Aorta (tissue), 5 donors: Measurements from ENCODE around the gene THRSP. TPM values are rescaled to one million over a fixed set of nuclear protein-coding genes. Genes with fewer than 3 reads are reported as not detected.

ENCODE experiments used
- ATAC-seq: fragments of 200-7000 bp; cut with Tn5 transposase; one replicate; pipeline ENCODE4 v1.9.1; 2022; ENCODE audit warnings: moderate library complexity; ENCODE audit not compliant: low FRiP score
- DNase-seq, 2 donors: peaks; one replicate each; pipeline ENCODE4 v3.0.0-alpha.2; 2020
- H3K27ac ChIP-seq, 2 donors: one replicate each; pipeline ENCODE4 v1.5.1; 2013; ENCODE audit warnings: low read length in 2 of 2, mild to moderate bottlenecking in 2 of 2, moderate library complexity in 2 of 2, control low read depth in 1 of 2, inconsistent platforms in 1 of 2, low read depth in 1 of 2
- H3K27me3 ChIP-seq, 2 donors: one replicate each; pipeline ENCODE4 v1.6.1; 2013; ENCODE audit warnings: control low read depth in 1 of 2, low read length in 1 of 2, mild to moderate bottlenecking in 1 of 2, moderate library complexity in 1 of 2; ENCODE audit not compliant: insufficient read depth in 2 of 2, control insufficient read depth in 1 of 2
- H3K36me3 ChIP-seq, 2 donors: one replicate each; pipeline ENCODE4 v1.6.1; 2013; ENCODE audit warnings: control low read depth in 1 of 2, low read length in 1 of 2, mild to moderate bottlenecking in 1 of 2; ENCODE audit not compliant: insufficient read depth in 2 of 2, control insufficient read depth in 1 of 2
- H3K4me1 ChIP-seq, 2 donors: one replicate each; pipeline ENCODE4 v1.6.1; 2013; ENCODE audit warnings: low read length in 2 of 2, control low read depth in 1 of 2, mild to moderate bottlenecking in 1 of 2, moderate library complexity in 1 of 2; ENCODE audit not compliant: insufficient read depth in 2 of 2, control insufficient read depth in 1 of 2
- H3K4me3 ChIP-seq, 2 donors: one replicate each; pipeline ENCODE4 v1.5.1; 2013; ENCODE audit warnings: low read length in 2 of 2, control low read depth in 1 of 2, mild to moderate bottlenecking in 1 of 2
- H3K9me3 ChIP-seq: one replicate; pipeline ENCODE4 v1.6.1; 2013; ENCODE audit warnings: mild to moderate bottlenecking, low read length; ENCODE audit not compliant: control insufficient read depth
- WGBS, 2 donors: extraction: QIAGEN DNeasy Blood & Tissue Kit; methylation state at CpG; one replicate each; pipeline ENCODE4 v1.1.7; 2013; 5-methylcytosine and 5-hydroxymethylcytosine counted together
- intact Hi-C, 2 donors: fragments of 100-400 bp; cut with DNase I; formaldehyde crosslinking; loops; one replicate each; pipeline versions ENCODE4 v1.14.2 to v1.15.0; 2022
- polyA plus RNA-seq, 2 donors: library from polyadenylated mRNA; stranded (reverse); fragments of 200-250 nt; gene quantifications; one replicate each; pipeline ENCODE4 v1.2.3, GENCODE V29; 2013
- total RNA-seq, 2 donors: library from RNA; stranded (reverse); fragmentation: NEBNext Ultra II Directional; extraction: Animal tissue kit (Norgen Biotek cat#: 25700); gene quantifications; one replicate each; pipeline ENCODE4 v1.2.1, GENCODE V29; 2021
- donor health status: healthy with polysubstance abuse.
- donor health status: Bipolar disorder and iron deficiency.
- donor health status: DM: no; HTN: no; CAD: no.
- donor health status: DM: no; HTN: no; CAD: no.
- donor health status: DM: yes; HTN: yes; CAD: no.

Gene THRSP
- total and polyA plus RNA-seq, 4 donors, result 1.4 to 2.7 TPM; not detected in 2

DNA sequence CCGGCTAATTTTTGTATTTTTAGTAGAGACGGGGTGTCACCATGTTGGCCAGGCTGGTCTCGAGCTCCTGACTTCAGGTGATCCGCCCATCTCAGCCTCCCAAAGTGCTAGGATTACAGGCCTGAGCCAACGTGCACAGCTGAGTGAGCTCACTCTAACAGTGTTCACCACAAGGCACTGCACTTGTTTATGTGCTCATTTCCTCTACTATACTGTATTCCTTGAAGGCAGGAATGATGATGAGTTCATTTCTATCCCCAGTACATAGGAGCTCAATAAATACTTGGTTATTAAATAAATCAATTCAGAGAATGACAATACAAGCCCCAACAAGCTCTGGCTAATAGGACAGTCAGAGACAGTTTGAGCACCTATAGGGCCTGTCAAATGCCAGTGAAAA, 46.7 kb downstream of the THRSP start:
- 89% methylated on average over 5 of the region's 5 CpGs for WGBS, 2 donors

GRCh38 chr11:78110830-78111229, 47.2 kb downstream of the THRSP start:
- DNase-seq, result no peak
- 87% methylated on average over 2 of the region's 2 CpGs for WGBS, 2 donors
- intact Hi-C loops, result no loop called here

More for the DNA sequence above, 46.7 kb downstream of the THRSP start:
- Histone ChIP-seq H3K9me3 (no peaks in the 10 kb centered on the region), H3K4me1 (no peaks in the 10 kb centered on the region), H3K36me3 (peaks cover 1 to 4% of the 10 kb centered on the region in 2 donors), H3K27ac (no peak overlapping the region), H3K27me3 (no peaks in the 10 kb centered on the region), H3K4me3 (no peak overlapping the region)
- DNase-seq (no peak), ATAC-seq (no peak)
- intact Hi-C loops, result no loop called here

DNA sequence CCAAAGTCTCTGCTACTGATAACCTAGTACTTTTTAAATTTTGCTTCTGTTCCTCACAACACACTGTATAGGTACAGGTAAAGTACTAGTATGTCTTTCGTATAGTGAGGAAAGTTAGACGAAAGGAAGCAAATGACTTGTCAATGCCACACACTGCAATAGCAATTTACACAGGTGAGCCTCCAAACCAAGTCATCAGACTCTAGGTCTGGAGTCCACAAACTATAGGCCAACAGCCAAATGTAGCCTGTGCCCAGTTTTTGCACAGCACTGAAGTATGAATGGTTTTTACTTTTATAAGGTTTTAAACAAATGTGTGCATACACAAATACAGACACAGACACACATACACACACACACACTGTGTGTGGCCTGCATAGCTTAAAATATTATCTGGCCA, 47.6 kb downstream of the THRSP start:
- ATAC-seq (no peak), DNase-seq (no peak)
- no peaks in the 10 kb centered on the region for H3K9me3 ChIP-seq
- no peak overlapping the region for H3K4me3 ChIP-seq
- H3K36me3 ChIP-seq, result peaks cover 1 to 4% of the 10 kb centered on the region in 2 donors
- H3K4me1 ChIP-seq, result no peaks in the 10 kb centered on the region
- intact Hi-C loops, result no loop called here
- H3K27me3 ChIP-seq, result no peaks in the 10 kb centered on the region
- WGBS, 2 donors, result 92 to 97% methylated on average over 2 of the region's 2 CpGs
- H3K27ac ChIP-seq, result no peak overlapping the region

More at GRCh38 chr11:78110830-78111229, 47.2 kb downstream of the THRSP start:
- Histone ChIP-seq H3K9me3 (no peaks in the 10 kb centered on the region), H3K36me3 (peaks cover 1 to 4% of the 10 kb centered on the region in 2 donors), H3K4me3 (no peak overlapping the region), H3K27ac (no peak overlapping the region), H3K27me3 (no peaks in the 10 kb centered on the region), H3K4me1 (no peaks in the 10 kb centered on the region)
- no peak for ATAC-seq

GRCh38 chr11:78112582-78113275, 49.1 kb downstream of the THRSP start:
- DNase-seq, result no peak
- no peak for ATAC-seq
- no peaks in the 10 kb centered on the region for H3K9me3 ChIP-seq
- no peaks in the 10 kb centered on the region for H3K4me1 ChIP-seq
- no peak overlapping the region for H3K4me3 ChIP-seq
- H3K36me3 ChIP-seq, result peaks cover 1 to 4% of the 10 kb centered on the region in 2 donors
- WGBS, 2 donors, result 78 to 82% methylated on average over 6 of the region's 6 CpGs
- intact Hi-C loops, result no loop called here
- H3K27ac ChIP-seq, result no peak overlapping the region
- no peaks in the 10 kb centered on the region for H3K27me3 ChIP-seq

Other genes starting within 250 kb of the THRSP start
- 100 to 1,000 TPM in 1 of 2 donors, 10 to 100 TPM in 1; 94.3 to 100 TPM for gene RSF1, start 243.1 kb upstream of the THRSP start, total RNA-seq
- gene RSF1, start 243.1 kb upstream of the THRSP start, polyA plus RNA-seq, result 10 to 100 TPM; 18.2 to 22.2 TPM
- gene AAMDC, start 242.7 kb upstream of the THRSP start, total RNA-seq, result 10 to 100 TPM; 28.4 to 36.5 TPM
- 100 to 1,000 TPM in 1 of 2 donors, 10 to 100 TPM in 1; 99.0 to 130 TPM for gene AAMDC, start 242.7 kb upstream of the THRSP start, polyA plus RNA-seq
- 10 to 100 TPM; 25.4 to 40.2 TPM for gene INTS4, start 69.2 kb upstream of the THRSP start, total RNA-seq
- 10 to 100 TPM; 11.6 to 37.1 TPM for gene INTS4, start 69.2 kb upstream of the THRSP start, polyA plus RNA-seq
- gene KCTD14, start 40.6 kb upstream of the THRSP start, total RNA-seq, result 1 to 10 TPM; 1.7 to 2.0 TPM
- 1 to 10 TPM in 1 of 2 donors, under 1 TPM in 1; 0.05 to 1.0 TPM for gene KCTD14, start 40.6 kb upstream of the THRSP start, polyA plus RNA-seq
- 100 to 1,000 TPM; 105 to 154 TPM for gene NDUFC2, start 16.0 kb downstream of the THRSP start, total RNA-seq
- 100 to 1,000 TPM; 138 to 174 TPM for gene NDUFC2, start 16.0 kb downstream of the THRSP start, polyA plus RNA-seq
- gene ALG8, start 75.8 kb downstream of the THRSP start, total RNA-seq, result 10 to 100 TPM; 22.2 to 23.6 TPM
- 10 to 100 TPM; 18.0 to 24.2 TPM for gene ALG8, start 75.8 kb downstream of the THRSP start, polyA plus RNA-seq
- 10 to 100 TPM; 14.0 to 16.1 TPM for gene KCTD21, start 124.8 kb downstream of the THRSP start, total RNA-seq
- gene KCTD21, start 124.8 kb downstream of the THRSP start, polyA plus RNA-seq, result 1 to 10 TPM; 4.8 to 7.5 TPM
- 10 to 100 TPM; 26.8 to 28.0 TPM for gene USP35, start 125.1 kb downstream of the THRSP start, total RNA-seq
- 10 to 100 TPM in 1 of 2 donors, 1 to 10 TPM in 1; 3.0 to 18.7 TPM for gene USP35, start 125.1 kb downstream of the THRSP start, polyA plus RNA-seq